Keratinocyte (primary cell): Measurements from ENCODE around the gene SLC9A3.

Experiments used
- CTCF ChIP-seq, 3 experiments: IDR thresholded peaks in 1 of 3; conservative IDR thresholded peaks in 1 of 3; optimal IDR thresholded peaks in 1 of 3; 2 replicates in 2 of 3; 3 replicates in 1 of 3; pipeline versions ENCODE3 to v1.5.1; 2011; ENCODE audit warnings: low read length in 3 of 3, mild to moderate bottlenecking in 3 of 3, moderate library complexity in 2 of 3, control low read depth in 1 of 3, inconsistent platforms in 1 of 3; ENCODE audit not compliant: insufficient read depth in 2 of 3; ENCODE audit errors: extremely low read depth in 1 of 3
- EZH2 ChIP-seq: IDR thresholded peaks from one replicate; pipeline ENCODE4 v1.6.1; 2012; ENCODE audit warnings: inconsistent platforms, mild to moderate bottlenecking, low read length, moderate library complexity

GRCh38 chr5:538271-538771, 14.1 kb upstream of the SLC9A3 start:
- TF ChIP-seq EZH2: no peak
- TF ChIP-seq CTCF (optimal IDR thresholded peaks at IDR 0.05 in 1 of 3, IDR thresholded peaks at IDR 0.05 in 1 of 3, conservative IDR thresholded peaks at IDR 0.05 in 1 of 3; ENCODE audit: extremely low read depth in 1 of 3, insufficient read depth in 2 of 3, low read length in 3 of 3): no peak
